SK-N-SH (cell line): ENCODE data around the gene UGCG. TPM values are rescaled to one million over a fixed set of nuclear protein-coding genes. Genes with fewer than 3 reads are reported as not detected.
"Not testable (repeated sequence)": the region's sequence is repeated elsewhere in the genome, so short reads cannot be mapped to it uniquely, and the experiment has no call there.

Experiments used
- CTCF ChIA-PET: fragments of 300-600, 350-600 bp; formaldehyde crosslinking; extraction: SDS; loops from one replicate; lab custom pipeline; 2021; lab: Yijun Ruan, JAX
- POLR2A ChIA-PET: fragments of 350-600 bp; sonication (Branson Sonifier 250); formaldehyde crosslinking; extraction: SDS; loops from one replicate; lab custom pipeline; 2020; ENCODE audit warnings: antibody characterized with exemption, inconsistent platforms; lab: Yijun Ruan, JAX
- DNase-seq: peaks from one replicate; pipeline ENCODE4 v3.0.0; 2012
- H2AFZ ChIP-seq: fragments of 200-600 bp; sonication (generic); 2 replicates; pipeline ENCODE4 v1.8.1; 2016; ENCODE audit warnings: antibody characterized with exemption, mild to moderate bottlenecking, low read depth
- H3F3A ChIP-seq: fragments of 200-600 bp; sonication (generic); replicated peaks from 2 replicates; pipeline ENCODE3; 2016; ENCODE audit warnings: antibody characterized with exemption, mild to moderate bottlenecking; ENCODE audit not compliant: insufficient read depth
- H3K27ac ChIP-seq, 2 experiments: fragments of 200-500 bp in 1 of 2; fragments of 200-600 bp in 1 of 2; sonication (Bioruptor generic) in 1 of 2; sonication (generic), shearing (Covaris generic) in 1 of 2; 2 replicates each; pipeline versions ENCODE4 v1.5.1 to v1.6.1; 2014 to 2016; ENCODE audit warnings: low read depth in 2 of 2, inconsistent platforms in 1 of 2, low read length in 1 of 2, mild to moderate bottlenecking in 1 of 2, mixed read lengths in 1 of 2
- H3K27me3 ChIP-seq: fragments of 200-600 bp; sonication (generic), shearing (Covaris generic); 2 replicates; pipeline ENCODE4 v1.6.1; 2016; ENCODE audit warnings: mixed run types; ENCODE audit not compliant: insufficient read depth
- H3K36me3 ChIP-seq, 2 experiments: fragments of 200-500 bp in 1 of 2; fragments of 200-600 bp in 1 of 2; sonication (Bioruptor generic) in 1 of 2; sonication (generic) in 1 of 2; replicated peaks in 1 of 2; 2 replicates each; pipeline versions ENCODE3 to v1.5.1; 2014 to 2016; ENCODE audit warnings: low read length in 1 of 2, mild to moderate bottlenecking in 1 of 2; ENCODE audit not compliant: insufficient read depth in 2 of 2, control insufficient read depth in 1 of 2
- H3K4me1 ChIP-seq, 2 experiments: fragments of 200-500 bp in 1 of 2; fragments of 200-600 bp in 1 of 2; sonication (Bioruptor generic) in 1 of 2; sonication (generic), shearing (Covaris generic) in 1 of 2; 2 replicates each; pipeline versions ENCODE4 v1.5.1 to v1.6.1; 2014 to 2016; ENCODE audit warnings: low read depth in 1 of 2, low read length in 1 of 2, mixed run types in 1 of 2; ENCODE audit not compliant: insufficient read depth in 2 of 2, control insufficient read depth in 1 of 2
- H3K4me2 ChIP-seq: fragments of 200-600 bp; sonication (generic), shearing (Covaris generic); 2 replicates; pipeline ENCODE4 v1.6.1; 2017; ENCODE audit warnings: mixed run types
- H3K4me3 ChIP-seq, 2 experiments: fragments of 200-500 bp in 1 of 2; fragments of 200-600 bp in 1 of 2; sonication (Bioruptor generic) in 1 of 2; sonication (generic), shearing (Covaris generic) in 1 of 2; 2 replicates each; pipeline versions ENCODE4 v1.5.1 to v1.8.1; 2014 to 2016; ENCODE audit warnings: low read depth in 2 of 2, inconsistent platforms in 1 of 2, low read length in 1 of 2, mild to moderate bottlenecking in 1 of 2, mixed read lengths in 1 of 2, moderate library complexity in 1 of 2
- H3K79me2 ChIP-seq: fragments of 200-600 bp; sonication (generic); 2 replicates; pipeline ENCODE4 v1.8.1; 2017; ENCODE audit warnings: mild to moderate bottlenecking; ENCODE audit not compliant: insufficient read depth
- H3K9ac ChIP-seq: fragments of 200-600 bp; sonication (generic); 2 replicates; pipeline ENCODE4 v1.6.1; 2017; ENCODE audit warnings: mixed run types
- H3K9me2 ChIP-seq: fragments of 200-600 bp; sonication (generic); 2 replicates; pipeline ENCODE4 v1.6.1; 2017; ENCODE audit warnings: mixed run types
- H3K9me3 ChIP-seq: fragments of 200-600 bp; sonication (generic); 2 replicates; pipeline ENCODE4 v1.6.1; 2017; ENCODE audit warnings: mixed run types, mild to moderate bottlenecking, moderate library complexity
- H4K20me1 ChIP-seq: fragments of 200-600 bp; sonication (generic); 2 replicates; pipeline ENCODE4 v1.6.1; 2017; ENCODE audit warnings: mild to moderate bottlenecking, mixed run types; ENCODE audit not compliant: insufficient read depth
- CHD2 ChIP-seq: fragments of 150-350 bp; IDR thresholded peaks from 2 replicates; pipeline ENCODE4 v1.6.1; 2018; ENCODE audit warnings: low read length; ENCODE audit not compliant: partially characterized antibody
- GATA2 ChIP-seq: sonication (generic); formaldehyde crosslinking; IDR thresholded peaks from 2 replicates; pipeline ENCODE4 v1.5.0; 2020; ENCODE audit warnings: mild to moderate bottlenecking, missing genetic modification reagents
- IRF3 ChIP-seq: fragments of 150-350 bp; IDR thresholded peaks from 2 replicates; pipeline ENCODE4 v1.6.1; 2016; ENCODE audit warnings: mild to moderate bottlenecking, low read depth, low read length
- JUND ChIP-seq: IDR thresholded peaks from 2 replicates; pipeline ENCODE4 v1.4.0; 2012
- MAX ChIP-seq: IDR thresholded peaks from 2 replicates; pipeline ENCODE4 v1.4.0; 2012; ENCODE audit warnings: low read depth
- NFIC ChIP-seq: IDR thresholded peaks from 2 replicates; pipeline ENCODE4 v1.4.0; 2012; ENCODE audit warnings: borderline replicate concordance
- RAD21 ChIP-seq: IDR thresholded peaks from 2 replicates; pipeline ENCODE4 v1.6.1; 2012; ENCODE audit warnings: mild to moderate bottlenecking, low read length
- RCOR1 ChIP-seq: fragments of 150-350 bp; IDR thresholded peaks from 2 replicates; pipeline ENCODE4 v1.6.1; 2017; ENCODE audit warnings: antibody characterized with exemption, low read length
- WGBS: methylation state at CpG from one replicate; pipeline ENCODE4 v1.1.6; 2017; ENCODE audit warnings: low lambda C conversion rate; 5-methylcytosine and 5-hydroxymethylcytosine counted together
- polyA plus RNA-seq, 3 experiments: library from polyadenylated mRNA; depleted of rRNA; stranded (reverse); fragments of >200 nt; gene quantifications; 2 replicates each; pipeline ENCODE4 v1.2.3, GENCODE V29; 2012

Gene UGCG
- polyA plus RNA-seq, 1 of the 3 experiments (the other 2 are of a cell fraction): 20.0 TPM

- TF ChIP-seq IRF3 (no peak), NFIC (no peak), RCOR1 (no peak), GATA2 (no peak), MAX (no peak), JUND (no peak), CHD2 (no peak)
- TF ChIP-seq, all 33 proteins: peak for 0
Observed at GRCh38 chr9:111959468-111960359, 63.1 kb downstream of the UGCG start (continued).

GRCh38 chr9:111960485-111960884 is 63.9 kb downstream of the UGCG start:
- not testable (repeated sequence) for H3K27me3 ChIP-seq, H3K36me3 ChIP-seq, H3K79me2 ChIP-seq, H3K9me3 ChIP-seq, H3K9ac ChIP-seq, H4K20me1 ChIP-seq, H2AFZ ChIP-seq, H3K4me2 ChIP-seq, H3K27ac ChIP-seq, H3K9me2 ChIP-seq, H3K4me3 ChIP-seq, DNase-seq
- WGBS: 86% methylated on average over 4 of the region's 4 CpGs
- peaks cover 0 to 33% of the 10 kb centered on the region in 2 experiments; a peak in 1 of 4 replicates for H3K4me1 ChIP-seq
- CTCF ChIA-PET: interaction anchor here (0.9 to 1.0 kb wide), 2 partner anchors 8 to 15 kb away, joined by 3 read pairs; no protein-coding TSS in a partner anchor
- peaks cover 27% of the 10 kb centered on the region for H3F3A ChIP-seq
- POLR2A ChIA-PET: interaction anchor here (0.6 kb wide), 1 partner anchor 25 kb away, joined by 3 read pairs; no protein-coding TSS in a partner anchor

GRCh38 chr9:111961009-111961408 is 64.4 kb downstream of the UGCG start:
- Histone ChIP-seq H3K27ac (no peak overlapping the region), H4K20me1 (no peaks in the 10 kb centered on the region), H2AFZ (no peak overlapping the region), H3K4me1 (peaks cover 0 to 33% of the 10 kb centered on the region in 2 experiments; a peak in 1 of 4 replicates)
- DNase-seq: no peak
- no peak for TF ChIP-seq RAD21
- TF ChIP-seq, all 33 proteins: peak for 0
- H3K79me2 ChIP-seq: no peaks in the 10 kb centered on the region
- H3K9me2 ChIP-seq: no peaks in the 10 kb centered on the region
- H3K4me3 ChIP-seq: no peak overlapping the region
- H3K9ac ChIP-seq: no peak overlapping the region
- no peak overlapping the region for H3K4me2 ChIP-seq
- CTCF ChIA-PET: no interaction called here
- peaks cover 29% of the 10 kb centered on the region for H3F3A ChIP-seq
- no peaks in the 10 kb centered on the region for H3K36me3 ChIP-seq
- WGBS: 59% methylated on average over 2 of the region's 2 CpGs
- POLR2A ChIA-PET: no interaction called here
- no peaks in the 10 kb centered on the region for H3K9me3 ChIP-seq
- H3K27me3 ChIP-seq: no peaks in the 10 kb centered on the region
